Progenitor cell of endocrine pancreas (in vitro differentiated cells): ENCODE data around the gene CHRDL2. TPM values are rescaled to one million over a fixed set of nuclear protein-coding genes. Genes with fewer than 3 reads are reported as not detected.

Experiments used
- DNase-seq: peaks from one replicate; pipeline ENCODE4 v3.0.0; 2021; ENCODE audit warnings: low spot score; ENCODE audit not compliant: unreplicated experiment
- H3K27ac Mint-ChIP-seq: 2 replicates; pipeline ENCODE4 v1.8.0; 2021; ENCODE audit warnings: mild to moderate bottlenecking, moderate library complexity, mixed read lengths
- H3K27me3 Mint-ChIP-seq: 2 replicates; pipeline ENCODE4 v1.8.0; 2021; ENCODE audit warnings: mixed read lengths
- H3K36me3 Mint-ChIP-seq: 2 replicates; pipeline ENCODE4 v1.8.0; 2022; ENCODE audit warnings: mixed read lengths; ENCODE audit not compliant: insufficient read depth
- H3K4me1 Mint-ChIP-seq: 2 replicates; pipeline ENCODE4 v1.8.0; 2021; ENCODE audit warnings: low read depth, mixed read lengths
- H3K4me3 Mint-ChIP-seq: 2 replicates; pipeline ENCODE4 v1.8.0; 2021; ENCODE audit warnings: low read depth, mild to moderate bottlenecking, moderate library complexity, mixed read lengths
- H3K9me3 Mint-ChIP-seq: 2 replicates; pipeline ENCODE4 v1.8.0; 2021; ENCODE audit warnings: low read depth, mixed read lengths
- total RNA-seq: library from RNA; stranded (reverse); gene quantifications from 2 replicates; pipeline ENCODE4 v1.2.1, GENCODE V29; 2021
- TF ChIP-seq, protein P1 (sequence below): fragments of 200-600 bp; sonication (generic); IDR thresholded peaks from one replicate; pipeline ENCODE4 v1.5.0; 2021; ENCODE audit warnings: antibody characterized with exemption, mild to moderate bottlenecking; ENCODE audit not compliant: unreplicated experiment

The CHRDL2 gene
- total RNA-seq, 1 donor from 2014 or later = 2.5 TPM

DNA sequence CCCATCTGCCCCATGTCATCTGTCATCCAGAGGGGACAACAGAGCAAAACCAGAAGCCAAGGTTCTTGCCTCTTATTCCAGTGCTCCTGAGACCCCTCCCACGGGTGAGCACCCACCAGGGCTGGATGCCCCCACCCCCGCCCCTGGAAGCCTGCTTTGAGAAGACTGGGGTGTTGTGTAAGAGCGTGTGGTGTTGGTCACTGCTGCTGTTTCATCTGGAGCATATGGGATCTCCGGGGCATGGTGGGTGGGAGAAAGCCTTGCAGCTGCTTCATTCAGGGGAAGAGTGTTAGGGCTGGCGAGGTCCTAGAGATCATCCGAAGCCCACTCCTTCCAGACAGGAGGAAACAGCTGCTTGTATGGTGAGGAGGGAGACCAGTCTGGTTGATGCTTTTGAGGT, 54.1 kb downstream of the CHRDL2 start:
- Mint-ChIP-seq H3K9me3 (peaks cover 3% of the 10 kb centered on the region), H3K27me3 (peaks cover 2% of the 10 kb centered on the region), H3K27ac (no peak overlapping the region), H3K4me3 (no peak overlapping the region), H3K4me1 (no peaks in the 10 kb centered on the region), H3K36me3 (no peaks in the 10 kb centered on the region)
- TF ChIP-seq, protein P1, sequence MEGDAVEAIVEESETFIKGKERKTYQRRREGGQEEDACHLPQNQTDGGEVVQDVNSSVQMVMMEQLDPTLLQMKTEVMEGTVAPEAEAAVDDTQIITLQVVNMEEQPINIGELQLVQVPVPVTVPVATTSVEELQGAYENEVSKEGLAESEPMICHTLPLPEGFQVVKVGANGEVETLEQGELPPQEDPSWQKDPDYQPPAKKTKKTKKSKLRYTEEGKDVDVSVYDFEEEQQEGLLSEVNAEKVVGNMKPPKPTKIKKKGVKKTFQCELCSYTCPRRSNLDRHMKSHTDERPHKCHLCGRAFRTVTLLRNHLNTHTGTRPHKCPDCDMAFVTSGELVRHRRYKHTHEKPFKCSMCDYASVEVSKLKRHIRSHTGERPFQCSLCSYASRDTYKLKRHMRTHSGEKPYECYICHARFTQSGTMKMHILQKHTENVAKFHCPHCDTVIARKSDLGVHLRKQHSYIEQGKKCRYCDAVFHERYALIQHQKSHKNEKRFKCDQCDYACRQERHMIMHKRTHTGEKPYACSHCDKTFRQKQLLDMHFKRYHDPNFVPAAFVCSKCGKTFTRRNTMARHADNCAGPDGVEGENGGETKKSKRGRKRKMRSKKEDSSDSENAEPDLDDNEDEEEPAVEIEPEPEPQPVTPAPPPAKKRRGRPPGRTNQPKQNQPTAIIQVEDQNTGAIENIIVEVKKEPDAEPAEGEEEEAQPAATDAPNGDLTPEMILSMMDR = no peak
- DNase-seq = no peak

DNA sequence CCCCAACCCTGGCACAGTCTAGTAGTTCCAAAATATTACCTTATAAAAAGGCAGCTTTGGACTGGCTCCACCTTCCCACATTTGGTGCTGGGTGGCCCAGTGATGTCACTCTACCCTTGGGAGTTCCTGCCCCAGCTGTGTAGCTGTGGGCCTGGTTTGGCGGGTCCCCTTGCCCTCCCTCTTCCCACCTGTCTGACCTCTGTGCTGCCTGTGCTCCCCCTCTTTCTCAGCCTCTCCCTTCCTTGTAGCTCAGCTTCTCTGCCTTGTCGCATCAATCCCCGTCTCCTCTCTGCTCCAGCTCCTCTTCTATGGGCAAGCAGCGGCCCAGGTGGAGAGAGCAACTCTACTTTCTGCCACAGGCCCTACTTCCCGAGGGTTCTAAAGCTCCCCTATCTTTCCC, 54.6 kb downstream of the CHRDL2 start:
- TF ChIP-seq, protein P1 = no peak
- Mint-ChIP-seq H3K4me3 (no peak overlapping the region), H3K9me3 (peaks cover 3% of the 10 kb centered on the region), H3K4me1 (no peaks in the 10 kb centered on the region), H3K36me3 (no peaks in the 10 kb centered on the region), H3K27me3 (peaks cover 1% of the 10 kb centered on the region), H3K27ac (peak overlapping the region; percentile 32)
- DNase-seq = no peak

DNA sequence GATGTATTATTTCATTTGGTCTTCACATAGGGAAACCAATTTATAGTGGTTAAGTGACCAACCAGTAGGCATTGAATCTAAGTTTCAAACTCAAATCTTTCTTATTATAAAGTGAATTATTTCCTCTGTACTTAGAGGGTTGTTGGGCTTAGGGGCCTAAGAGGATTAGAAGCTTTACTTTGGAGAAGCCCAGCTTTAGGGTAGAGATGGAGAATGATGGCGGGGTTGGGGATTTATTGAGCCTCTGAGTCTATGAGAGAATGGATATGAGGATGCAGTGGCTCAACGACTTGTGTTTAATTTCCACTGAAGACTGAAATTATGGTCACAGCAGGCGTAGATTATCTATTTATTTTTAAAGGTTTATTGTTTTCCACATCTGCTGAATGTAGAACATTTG, 55.5 kb downstream of the CHRDL2 start:
- Mint-ChIP-seq H3K27me3 (no peaks in the 10 kb centered on the region), H3K36me3 (no peaks in the 10 kb centered on the region), H3K27ac (no peak overlapping the region), H3K9me3 (peaks cover 3% of the 10 kb centered on the region), H3K4me1 (no peaks in the 10 kb centered on the region), H3K4me3 (no peak overlapping the region)
- DNase-seq = no peak
- TF ChIP-seq, protein P1 = no peak

DNA sequence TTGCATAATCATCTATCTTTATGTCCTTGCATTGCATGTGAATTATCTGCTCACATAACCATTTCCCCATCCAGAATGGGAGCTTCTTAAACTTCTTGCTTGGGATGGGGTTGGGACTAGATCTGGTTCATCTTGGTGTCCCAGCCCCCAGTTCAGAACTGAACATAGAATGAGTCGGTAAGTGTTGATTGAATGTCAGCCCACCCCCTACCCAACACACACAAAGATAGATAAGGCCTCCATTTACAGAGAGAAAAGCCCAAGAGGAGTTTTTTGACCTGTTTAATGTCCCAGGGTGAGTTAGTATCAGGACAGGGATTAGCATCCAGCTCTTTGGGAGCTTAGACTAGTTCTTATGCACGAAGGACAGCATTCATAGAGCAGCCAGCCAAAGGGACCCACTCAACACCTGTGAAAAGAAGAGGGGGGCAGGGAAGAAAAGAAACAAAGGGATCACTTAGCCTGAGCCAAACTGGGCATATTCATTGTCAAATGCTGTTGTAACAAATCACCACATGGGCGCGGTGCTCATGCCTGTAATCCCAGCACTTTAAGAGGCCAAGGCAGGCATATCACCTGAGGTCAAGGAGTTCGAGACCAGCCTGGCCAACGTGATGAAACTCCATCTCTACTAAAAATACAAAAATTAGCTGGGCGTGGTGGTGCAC, 57.4 kb downstream of the CHRDL2 start:
- TF ChIP-seq, protein P1 = no peak
- Mint-ChIP-seq H3K27me3 (no peaks in the 10 kb centered on the region), H3K9me3 (peaks cover 3% of the 10 kb centered on the region), H3K4me3 (no peak overlapping the region), H3K27ac (no peak overlapping the region), H3K4me1 (no peaks in the 10 kb centered on the region), H3K36me3 (no peaks in the 10 kb centered on the region)
- no peak for DNase-seq

DNA sequence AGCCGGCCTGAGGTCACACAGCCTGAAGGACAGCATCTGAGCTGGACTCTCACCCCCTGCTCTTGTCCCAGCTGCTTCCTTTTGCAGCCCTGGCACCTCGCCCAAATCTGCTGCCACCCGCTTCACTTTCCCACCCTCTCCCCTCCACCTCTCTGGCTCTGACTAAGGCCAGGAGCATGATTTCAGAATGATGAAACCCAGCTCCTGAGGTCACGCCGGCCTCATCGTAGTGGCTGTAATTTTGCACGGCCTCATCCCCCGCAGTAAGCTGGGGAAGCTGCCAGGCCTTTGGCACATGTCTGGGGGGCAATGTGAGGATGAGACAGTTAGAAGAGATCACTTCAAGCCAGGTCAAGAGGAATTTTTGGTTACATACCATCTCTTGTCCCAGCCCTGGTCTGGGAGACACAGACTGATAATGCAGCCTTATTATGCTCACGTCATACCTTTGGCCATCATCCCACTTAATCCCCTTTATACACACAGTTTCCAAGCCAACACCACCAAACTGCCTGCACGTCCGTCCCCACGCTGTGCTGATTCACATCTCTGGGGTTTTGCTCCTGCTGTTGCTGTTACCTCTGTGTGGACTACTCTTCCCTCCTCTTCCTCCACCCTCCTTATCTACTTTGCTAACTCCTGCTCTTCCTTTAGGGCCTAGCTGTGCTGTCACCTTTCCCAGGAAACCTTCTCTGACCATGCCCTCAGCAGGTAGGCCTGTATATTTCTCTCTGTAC, 58.1 kb downstream of the CHRDL2 start:
- DNase-seq = no peak
- Mint-ChIP-seq H3K27me3 (no peaks in the 10 kb centered on the region), H3K36me3 (no peaks in the 10 kb centered on the region), H3K9me3 (peaks cover 3% of the 10 kb centered on the region), H3K4me3 (no peak overlapping the region), H3K4me1 (no peaks in the 10 kb centered on the region), H3K27ac (no peak overlapping the region)
- TF ChIP-seq, protein P1 = no peak
